ENCODE results near the gene TMTC1.

DNA sequence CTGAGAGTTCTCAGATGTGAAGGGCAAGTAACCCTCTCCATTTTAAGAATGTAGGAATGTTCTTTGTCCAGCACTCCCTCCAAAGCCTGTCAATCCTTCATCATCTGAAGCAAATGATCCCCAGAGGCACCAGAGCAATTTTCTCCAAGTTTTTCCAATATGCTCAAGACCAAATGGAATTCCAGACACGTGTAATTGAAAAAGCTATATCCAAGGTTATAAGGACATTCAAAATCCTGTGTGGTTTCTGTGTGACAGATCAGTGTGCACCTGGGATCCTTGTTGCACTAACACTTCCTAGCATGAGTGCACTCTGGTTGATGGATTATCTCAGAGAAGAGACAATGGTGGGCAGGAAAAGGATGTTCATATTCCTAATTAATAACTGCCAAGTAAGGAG is 220.7 kb downstream of the TMTC1 start:
- no peak for TF ChIP-seq CTCF (IDR thresholded peaks at IDR 0.05)
- TF ChIP-seq POLR2A (IDR thresholded peaks at IDR 0.05), result no peak

All from uterus (tissue), 2 donors.